ENCODE measurements around the gene SLC23A1.

- TF ChIP-seq CTCF (IDR thresholded peaks at IDR 0.05; ENCODE audit: low read depth, low read length, poor library complexity, severe bottlenecking) (no peak), EZH2phosphoT487 (IDR thresholded peaks at IDR 0.05; ENCODE audit: borderline replicate concordance, low read length) (no peak)
Observed at GRCh38 chr5:139410993-139411828, 28.1 kb upstream of the SLC23A1 start.

Data from DOHH2 (cell line).